HCEC 1CT (cell line): ENCODE data around the gene ZMYM5.
"Not testable (repeated sequence)": the region's sequence is repeated elsewhere in the genome, so short reads cannot be mapped to it uniquely, and the experiment has no call there.

Source experiments
- DNase-seq: peaks from one replicate; pipeline ENCODE4 v3.0.0-alpha.2; 2017

ZMYM5 gene

GRCh38 chr13:19818223-19818842 is 45.1 kb downstream of the ZMYM5 start:
- DNase-seq: no peak

GRCh38 chr13:19817510-19818158 is 45.8 kb downstream of the ZMYM5 start:
- no peak for DNase-seq

- DNase-seq: no peak
Observed at GRCh38 chr13:19817106-19817505, 46.3 kb downstream of the ZMYM5 start.

DNA sequence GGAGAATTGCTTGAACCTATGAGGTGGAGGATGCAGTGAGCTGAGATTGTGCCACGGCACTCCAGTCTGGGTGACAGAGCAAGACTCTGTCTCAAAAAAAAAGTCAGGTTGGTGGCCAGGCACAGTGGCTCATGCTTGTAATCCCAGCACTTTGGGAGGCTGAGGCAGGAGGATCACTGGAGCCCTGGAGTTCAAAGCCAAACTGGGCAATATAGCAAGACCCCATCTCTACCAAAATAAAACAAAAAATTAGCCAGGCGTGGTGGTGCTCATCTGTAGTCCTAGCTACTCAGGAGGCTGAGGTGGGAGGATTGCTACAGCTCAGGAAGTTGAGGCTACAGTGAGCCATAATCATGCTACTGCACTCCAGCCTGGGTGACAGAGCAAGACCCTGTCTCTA is 47.6 kb downstream of the ZMYM5 start:
- not testable (repeated sequence) for DNase-seq

GRCh38 chr13:19810996-19811881 is 52.2 kb downstream of the ZMYM5 start:
- DNase-seq: peak; percentile 47

- no peak for DNase-seq
Observed at GRCh38 chr13:19810151-19810550, 53.3 kb downstream of the ZMYM5 start.

- DNase-seq: no peak
Observed at GRCh38 chr13:19805765-19806164, 57.7 kb downstream of the ZMYM5 start.

GRCh38 chr13:19795956-19796355 is 67.5 kb downstream of the ZMYM5 start:
- no peak for DNase-seq

- no peak for DNase-seq
Observed at GRCh38 chr13:19794631-19795030, 68.8 kb downstream of the ZMYM5 start.

DNA sequence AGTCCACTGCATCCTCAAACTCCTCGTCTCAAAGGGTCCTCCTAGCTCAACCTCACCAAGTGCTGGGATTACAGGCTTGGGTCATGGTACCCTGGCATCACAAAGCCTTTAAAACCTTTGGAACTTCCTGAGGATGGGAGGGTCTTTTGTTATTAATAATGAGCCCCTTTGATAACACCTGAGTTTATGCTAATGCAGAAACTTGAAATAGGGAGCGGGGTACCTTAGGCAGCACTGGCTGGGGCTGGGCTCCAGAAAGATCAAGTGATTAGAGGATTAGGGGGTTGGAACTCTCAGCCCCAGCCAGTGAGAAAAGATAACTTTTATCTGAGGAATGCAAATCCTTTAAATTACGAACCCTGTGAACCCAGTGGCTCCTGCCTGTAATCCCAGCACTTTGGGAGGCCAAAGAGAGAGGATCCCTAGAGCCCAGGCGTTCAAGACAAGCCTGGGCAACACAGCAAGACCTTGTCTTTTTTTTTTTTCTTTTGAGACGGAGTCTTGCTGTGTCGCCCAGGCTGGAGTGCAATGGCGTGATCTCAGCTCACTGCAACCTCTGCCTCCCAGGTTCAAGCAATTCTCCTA is 71.4 kb downstream of the ZMYM5 start:
- DNase-seq: no peak

DNA sequence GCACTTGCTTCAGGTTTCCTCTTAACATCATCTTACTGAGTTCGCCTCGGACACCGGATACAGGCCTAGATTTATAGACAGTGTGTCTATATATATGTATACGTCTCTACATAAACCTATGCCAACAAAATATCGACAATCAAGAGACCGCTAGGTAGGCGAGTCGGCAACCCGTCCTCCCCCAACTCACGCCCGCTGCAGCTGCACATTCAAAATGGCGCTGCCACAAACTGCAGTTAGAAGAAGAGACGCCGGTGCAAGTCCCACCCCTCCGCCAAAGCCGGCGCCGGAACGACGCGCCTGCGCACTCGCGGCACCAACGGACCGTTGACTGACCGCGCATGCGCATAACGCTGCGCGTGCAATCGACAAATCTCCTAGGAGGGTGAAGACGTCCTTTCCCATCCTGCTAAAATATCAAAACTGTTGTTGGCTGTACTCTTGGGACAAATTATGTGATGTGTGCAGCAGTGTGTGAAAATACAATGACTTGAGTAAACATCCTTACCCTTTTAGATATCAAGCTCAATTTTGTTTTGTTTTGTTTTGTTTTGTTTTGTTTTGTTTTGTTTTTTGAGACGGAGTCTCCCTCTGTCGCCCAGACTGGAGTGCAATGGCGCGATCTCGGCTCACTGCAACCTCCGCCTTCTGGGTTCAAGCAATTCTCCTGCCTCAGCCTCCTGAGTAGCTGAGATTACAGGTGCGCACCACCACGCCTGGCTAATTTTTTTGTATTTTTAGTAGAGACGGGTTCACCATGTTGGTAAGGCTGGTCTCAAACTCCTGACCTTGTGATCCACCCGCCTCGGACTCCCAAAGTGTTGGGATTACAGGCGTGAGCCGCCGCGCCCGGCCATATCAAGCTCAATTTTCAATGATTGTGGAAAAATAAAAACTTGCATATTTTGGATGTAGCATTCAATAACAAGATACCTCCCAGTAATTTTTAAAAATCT is 80.4 kb downstream of the ZMYM5 start, which contains the start of gene PSPC1:
Gene PSPC1, minus strand, starts transcription at position 219 of the 956 bp plus-strand sequence. Its CDS starts 188 bp downstream, at position 31.
- DNase-seq: peak; percentile 94

DNA sequence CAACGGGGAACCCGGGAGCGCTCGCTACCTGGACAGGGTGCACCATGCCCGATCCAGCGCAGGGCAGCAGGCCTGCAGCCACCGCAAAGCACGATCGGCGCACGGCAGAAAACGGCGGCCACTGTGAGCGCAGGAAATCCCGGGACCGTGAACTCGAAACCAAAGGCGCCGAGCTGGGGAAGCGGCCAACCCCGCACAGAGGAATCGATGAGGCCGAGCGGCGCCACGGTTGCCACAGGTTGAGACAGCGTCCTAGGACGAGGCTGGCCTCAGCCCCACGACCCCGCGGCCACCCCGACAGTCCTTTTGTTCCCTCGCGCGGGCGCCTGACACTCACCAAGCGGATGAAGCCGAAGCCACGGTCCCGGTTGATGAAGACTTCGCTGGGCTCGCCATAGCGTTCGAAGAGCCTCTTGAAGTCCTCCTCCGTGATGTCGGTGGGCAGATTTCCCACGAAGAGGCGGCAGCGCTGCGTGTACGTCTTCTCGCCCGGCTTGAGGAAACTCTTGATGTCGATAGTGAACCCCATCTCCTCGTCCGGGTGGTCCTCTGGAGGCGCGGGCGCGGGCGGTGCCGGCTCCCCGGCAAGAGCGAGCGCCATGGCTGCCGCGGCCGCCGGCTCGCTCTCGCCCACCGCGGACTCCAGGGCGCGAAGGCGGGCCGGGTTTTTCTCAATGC is 81.3 kb downstream of the ZMYM5 start:
- DNase-seq: peak; percentile 44

- no peak for DNase-seq
Observed at GRCh38 chr13:19781526-19781925, 81.9 kb downstream of the ZMYM5 start.

DNA sequence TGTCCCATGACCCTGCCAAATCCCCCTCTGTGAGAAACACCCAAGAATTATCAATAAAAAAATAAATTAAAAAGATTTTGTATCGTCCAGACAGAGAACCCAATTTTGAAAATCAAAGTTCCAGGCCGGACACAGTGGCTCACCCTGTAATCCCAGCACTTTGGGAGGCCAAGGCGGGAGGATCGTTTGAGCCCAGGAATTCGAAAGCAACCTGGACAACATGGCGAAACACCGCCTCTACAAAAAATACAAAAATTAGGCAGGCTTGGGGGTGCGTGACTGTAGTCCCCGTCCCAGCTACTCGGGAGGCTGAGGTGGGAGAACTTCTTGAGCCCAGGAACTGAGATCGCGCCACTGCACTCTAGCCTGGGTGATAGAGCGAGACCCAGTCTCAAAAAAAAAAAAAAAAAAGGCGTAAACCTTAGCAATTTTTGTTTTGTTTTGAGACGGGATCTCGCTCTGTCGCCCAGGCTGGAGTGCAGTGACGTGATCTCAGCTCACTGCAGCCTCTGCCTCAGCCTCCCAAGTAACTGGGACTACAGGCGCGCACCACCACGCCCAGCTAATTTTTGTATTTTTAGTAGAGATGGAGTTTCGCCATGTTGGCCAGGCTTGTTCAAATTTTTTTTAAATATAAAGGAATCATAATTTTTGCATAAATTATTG is 82.6 kb downstream of the ZMYM5 start:
- DNase-seq: not testable (repeated sequence)
